GM12874 (cell line): Measurements from ENCODE around the gene GALNT6.

Source experiments
- CTCF ChIP-seq: IDR thresholded peaks from 2 replicates; pipeline ENCODE4 v1.5.1; 2011; ENCODE audit warnings: low read depth, mild to moderate bottlenecking, control low read depth, low read length, moderate library complexity; ENCODE audit not compliant: insufficient read depth

GALNT6 gene

GRCh38 chr12:51318846-51319599 is 72.2 kb downstream of the GALNT6 start:
- TF ChIP-seq CTCF = no peak

DNA sequence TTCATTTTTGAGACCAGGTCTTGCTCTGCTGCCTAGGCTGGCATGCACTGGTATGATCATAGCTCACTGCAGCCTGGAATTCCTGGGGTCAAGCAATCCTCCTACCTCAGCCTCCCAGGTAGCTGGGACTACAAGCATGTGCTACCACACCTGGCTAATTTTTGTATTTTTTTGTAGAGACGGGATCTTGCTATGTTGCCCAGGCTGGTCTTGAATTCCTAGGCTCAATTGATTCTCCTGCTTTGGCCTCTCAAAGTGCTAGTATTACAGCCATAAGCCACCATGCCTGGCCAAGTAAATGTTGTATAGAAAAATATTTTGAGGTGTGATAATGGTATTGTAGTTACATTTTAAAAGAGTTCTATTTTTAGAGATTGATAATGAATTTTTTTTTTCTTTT is 79.8 kb downstream of the GALNT6 start:
- TF ChIP-seq CTCF = no peak

GRCh38 chr12:51307655-51308593 is 83.3 kb downstream of the GALNT6 start:
- TF ChIP-seq CTCF = no peak

DNA sequence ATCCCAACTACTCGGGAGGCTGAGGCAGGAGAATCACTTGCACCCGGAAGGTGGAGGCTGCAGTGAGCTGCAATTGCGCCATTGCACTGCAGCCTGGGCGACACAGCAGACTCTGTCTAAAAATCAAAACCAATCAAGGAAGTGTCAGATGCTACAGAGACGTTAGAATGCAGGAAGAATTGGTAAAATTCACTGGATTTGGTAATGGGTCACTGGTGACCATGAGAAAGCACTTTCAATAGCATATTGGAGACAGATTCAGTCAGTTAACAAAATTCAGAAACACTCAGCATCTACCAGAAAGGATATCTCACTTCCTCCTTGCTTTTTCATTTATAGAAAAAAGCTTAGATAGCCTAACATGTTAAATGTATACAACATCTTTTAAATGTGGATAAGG is 84.7 kb downstream of the GALNT6 start:
- no peak for TF ChIP-seq CTCF
